CD14-positive monocyte (primary cell): Measurements from ENCODE around the gene KXD1. TPM values are rescaled to one million over a fixed set of nuclear protein-coding genes. Genes with fewer than 3 reads are reported as not detected.

Source experiments
- DNase-seq, 3 donors: peaks; one replicate each; pipeline ENCODE4 v3.0.0-alpha.2; 2011 to 2022
- H2AFZ ChIP-seq: 2 replicates; pipeline ENCODE4 v1.6.0; 2012; ENCODE audit warnings: mild to moderate bottlenecking, low read depth, low read length, inconsistent platforms; ENCODE audit not compliant: insufficient read depth, poor library complexity, severe bottlenecking
- H3K27ac ChIP-seq, 2 donors: 1 replicate in 1 of 2; 2 replicates in 1 of 2; pipeline ENCODE4 v1.5.1; 2012 to 2013; ENCODE audit warnings: low read length in 2 of 2, control low read depth in 1 of 2, inconsistent platforms in 1 of 2, low read depth in 1 of 2, mild to moderate bottlenecking in 1 of 2
- H3K27me3 ChIP-seq, 2 donors: one replicate each; pipeline versions ENCODE4 v1.6.0 to v1.6.1; 2011 to 2013; ENCODE audit warnings: low read length in 2 of 2; ENCODE audit not compliant: control insufficient read depth in 2 of 2, insufficient read depth in 2 of 2
- H3K36me3 ChIP-seq, 2 donors: replicated peaks in 1 of 2; 1 replicate in 1 of 2; 2 replicates in 1 of 2; pipeline versions ENCODE4 v1.5.1 to v1.6.1; 2012 to 2013; ENCODE audit warnings: low read length in 2 of 2, control low read depth in 1 of 2, inconsistent platforms in 1 of 2, mild to moderate bottlenecking in 1 of 2; ENCODE audit not compliant: insufficient read depth in 2 of 2, control insufficient read depth in 1 of 2
- H3K4me1 ChIP-seq, 2 donors: 1 replicate in 1 of 2; 2 replicates in 1 of 2; pipeline versions ENCODE4 v1.5.1 to v1.6.1; 2012 to 2013; ENCODE audit warnings: low read length in 2 of 2, control low read depth in 1 of 2, inconsistent platforms in 1 of 2, mild to moderate bottlenecking in 1 of 2, moderate library complexity in 1 of 2; ENCODE audit not compliant: insufficient read depth in 2 of 2, control insufficient read depth in 1 of 2
- H3K4me2 ChIP-seq: replicated peaks from 2 replicates; pipeline ENCODE3; 2012; ENCODE audit warnings: low read length, moderate library complexity, mild to moderate bottlenecking; ENCODE audit not compliant: poor library complexity, severe bottlenecking; ENCODE audit errors: extremely low read depth
- H3K4me3 ChIP-seq, 3 experiments: fragments of 200-600 bp in 1 of 3; sonication (generic) in 1 of 3; replicated peaks in 1 of 3; 1 replicate in 2 of 3; 2 replicates in 1 of 3; pipeline ENCODE4 v1.5.1; 2011 to 2013; ENCODE audit warnings: low read length in 3 of 3, mild to moderate bottlenecking in 3 of 3, control low read depth in 2 of 3, low read depth in 2 of 3, inconsistent platforms in 1 of 3, moderate library complexity in 1 of 3
- H3K79me2 ChIP-seq: 2 replicates; pipeline ENCODE4 v1.6.0; 2012; ENCODE audit warnings: mild to moderate bottlenecking, control low read depth, inconsistent platforms, low read length, moderate library complexity; ENCODE audit not compliant: insufficient read depth
- H3K9ac ChIP-seq: 2 replicates; pipeline ENCODE4 v1.6.0; 2017; ENCODE audit warnings: low read length, mild to moderate bottlenecking; ENCODE audit not compliant: insufficient read depth, poor library complexity, severe bottlenecking
- H3K9me3 ChIP-seq, 2 donors: replicated peaks in 1 of 2; 1 replicate in 1 of 2; 2 replicates in 1 of 2; pipeline versions ENCODE4 v1.5.1 to v1.6.1; 2012 to 2013; ENCODE audit warnings: low read length in 2 of 2, control low read depth in 1 of 2; ENCODE audit not compliant: control insufficient read depth in 1 of 2, insufficient read depth in 1 of 2
- H4K20me1 ChIP-seq: 2 replicates; pipeline ENCODE4 v1.6.0; 2012; ENCODE audit warnings: mild to moderate bottlenecking, low read length, control low read depth, moderate library complexity; ENCODE audit not compliant: insufficient read depth
- H3K27ac Mint-ChIP-seq, 7 donors: one replicate each; pipeline ENCODE4 v1.8.0; 2020; ENCODE audit warnings: mild to moderate bottlenecking in 7 of 7, mixed read lengths in 7 of 7, moderate library complexity in 6 of 7, inconsistent platforms in 2 of 7
- H3K27me3 Mint-ChIP-seq, 3 donors: one replicate each; pipeline ENCODE4 v1.8.0; 2021 to 2022; ENCODE audit warnings: low read depth in 3 of 3, mild to moderate bottlenecking in 3 of 3, mixed read lengths in 3 of 3, moderate library complexity in 3 of 3, inconsistent platforms in 1 of 3
- H3K36me3 Mint-ChIP-seq, 2 donors: one replicate each; pipeline ENCODE4 v1.8.0; 2020; ENCODE audit warnings: mixed read lengths in 2 of 2, inconsistent platforms in 1 of 2, mild to moderate bottlenecking in 1 of 2
- H3K4me1 Mint-ChIP-seq: one replicate; pipeline ENCODE4 v1.8.0; 2020; ENCODE audit warnings: mild to moderate bottlenecking, mixed read lengths
- H3K4me3 Mint-ChIP-seq, 2 donors: one replicate each; pipeline ENCODE4 v1.8.0; 2020; ENCODE audit warnings: mild to moderate bottlenecking in 2 of 2, mixed read lengths in 2 of 2, moderate library complexity in 1 of 2
- H3K9me3 Mint-ChIP-seq, 7 donors: one replicate each; pipeline ENCODE4 v1.8.0; 2020 to 2022; ENCODE audit warnings: mixed read lengths in 7 of 7, mild to moderate bottlenecking in 6 of 7, moderate library complexity in 6 of 7, inconsistent platforms in 2 of 7
- WGBS: methylation state at CpG from one replicate; pipeline ENCODE4 v1.1.5; 2013; ENCODE audit warnings: missing lambda C conversion rate; ENCODE audit not compliant: insufficient coverage; 5-methylcytosine and 5-hydroxymethylcytosine counted together
- intact Hi-C, 2 donors: fragments of 100-400 bp; cut with micrococcal nuclease; formaldehyde crosslinking; loops; one replicate each; pipeline versions ENCODE4 v1.15.0 to v1.15.1; 2023
- polyA plus RNA-seq, 3 donors: library from polyadenylated mRNA; depleted of rRNA in 1 of 3; unstranded in 2 of 3; stranded (reverse) in 1 of 3; fragments of 300-500 nt in 2 of 3; fragments of >200 nt in 1 of 3; fragmentation: Illumina TruSeq in 2 of 3; gene quantifications; 1 replicate in 2 of 3; 2 replicates in 1 of 3; pipeline ENCODE4 v1.2.3, GENCODE V29; 2012 to 2021
- TF ChIP-seq, protein P1 (sequence below): fragments of 200-600 bp; IDR thresholded peaks from one replicate; pipeline ENCODE4 v1.8.0; 2022; ENCODE audit warnings: antibody characterized with exemption, mild to moderate bottlenecking

The KXD1 gene
- polyA plus RNA-seq, 3 donors: 74.4 to 194 (median 87.9) TPM

DNA sequence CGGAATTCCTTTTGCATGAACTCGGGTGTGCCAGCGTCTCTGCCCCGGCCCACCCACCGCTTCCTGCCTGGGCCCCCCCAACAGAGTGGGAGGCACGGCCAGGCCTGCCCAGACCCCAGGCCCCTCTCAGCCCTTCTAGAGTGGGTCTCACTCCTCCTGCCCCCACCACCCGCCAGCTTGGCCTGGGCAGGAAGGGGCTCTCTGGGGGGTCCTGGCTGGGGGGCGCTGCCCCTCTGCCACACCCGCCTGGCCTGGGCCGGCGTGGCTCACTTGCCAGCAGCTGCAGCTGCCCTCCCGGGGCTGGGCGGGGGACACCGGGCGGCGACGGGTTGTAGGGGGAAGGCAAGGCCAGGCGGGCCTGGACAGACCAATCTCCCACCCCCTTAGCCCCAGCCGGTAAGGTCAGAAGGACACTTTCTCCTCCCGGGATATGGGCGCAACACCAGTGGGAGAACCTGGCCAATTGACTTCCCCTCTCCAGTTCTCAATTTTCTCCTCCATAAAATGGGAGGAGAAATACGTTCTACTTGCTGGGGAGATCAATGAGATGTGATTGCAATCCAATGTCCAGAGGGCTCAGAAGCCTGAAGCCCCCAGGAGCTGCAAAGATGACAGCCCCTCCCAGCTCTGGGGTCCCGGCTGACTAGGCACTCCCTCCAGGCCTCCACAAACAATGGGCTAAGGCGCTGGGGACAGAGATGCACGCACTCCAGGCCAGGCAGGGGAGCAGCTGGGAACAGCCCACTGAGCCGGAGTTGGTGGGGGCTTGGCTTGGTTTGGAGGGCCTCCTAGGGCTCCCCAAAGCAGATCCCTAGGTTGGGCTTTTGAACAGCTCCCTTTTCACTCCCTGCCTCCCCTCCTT is 46.5 kb downstream of the KXD1 start:
- 14% methylated on average over 20 of the region's 26 CpGs for WGBS
- peaks cover 0 to 27% (median 7%) of the 10 kb centered on the region in 7 donors for H3K9me3 Mint-ChIP-seq

DNA sequence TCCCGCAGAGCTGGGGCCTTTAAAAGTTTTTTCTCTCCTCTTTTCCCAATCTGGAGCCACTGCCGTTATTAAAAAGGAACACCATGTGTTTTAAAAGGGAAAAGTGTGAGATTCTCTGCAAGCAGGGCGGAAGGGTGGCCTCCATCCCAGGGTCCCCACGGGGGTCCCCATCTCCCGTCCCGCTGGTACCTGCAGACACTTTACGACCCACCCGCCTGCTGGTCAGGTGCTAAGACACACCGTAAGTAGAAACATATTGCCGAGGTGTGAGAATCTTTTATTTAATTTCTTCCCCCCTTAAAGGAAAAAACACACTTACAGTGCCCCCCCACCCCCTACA is 47.1 kb downstream of the KXD1 start:
- H3K36me3 ChIP-seq: no peaks in the 10 kb centered on the region
- peak overlapping the region in 1 of 2 donors; percentile 88 for H3K4me3 Mint-ChIP-seq
- WGBS: no CpG with 5 or more reads among the region's 10 CpGs

More for the DNA sequence above, 46.5 kb downstream of the KXD1 start:
- Histone ChIP-seq H3K36me3 (no peaks in the 10 kb centered on the region), H3K4me1 (no peaks in the 10 kb centered on the region), H3K27ac (no peak overlapping the region), H3K9me3 (peaks cover 0 to 30% of the 10 kb centered on the region in 2 donors), H2AFZ (no peak overlapping the region), H3K9ac (no peak overlapping the region), H3K4me3 (no peak overlapping the region), H3K27me3 (peaks cover 54 to 72% of the 10 kb centered on the region in 2 donors), H3K79me2 (no peaks in the 10 kb centered on the region), H4K20me1 (no peaks in the 10 kb centered on the region), H3K4me2 (no peak overlapping the region)
- H3K4me1 Mint-ChIP-seq: peaks cover 2% of the 10 kb centered on the region
- peak overlapping the region in 1 of 2 donors; percentile 46 for H3K4me3 Mint-ChIP-seq
- peaks cover 0 to 6% of the 10 kb centered on the region in 2 donors for H3K36me3 Mint-ChIP-seq
- intact Hi-C loops: no loop called here
- TF ChIP-seq, protein P1, sequence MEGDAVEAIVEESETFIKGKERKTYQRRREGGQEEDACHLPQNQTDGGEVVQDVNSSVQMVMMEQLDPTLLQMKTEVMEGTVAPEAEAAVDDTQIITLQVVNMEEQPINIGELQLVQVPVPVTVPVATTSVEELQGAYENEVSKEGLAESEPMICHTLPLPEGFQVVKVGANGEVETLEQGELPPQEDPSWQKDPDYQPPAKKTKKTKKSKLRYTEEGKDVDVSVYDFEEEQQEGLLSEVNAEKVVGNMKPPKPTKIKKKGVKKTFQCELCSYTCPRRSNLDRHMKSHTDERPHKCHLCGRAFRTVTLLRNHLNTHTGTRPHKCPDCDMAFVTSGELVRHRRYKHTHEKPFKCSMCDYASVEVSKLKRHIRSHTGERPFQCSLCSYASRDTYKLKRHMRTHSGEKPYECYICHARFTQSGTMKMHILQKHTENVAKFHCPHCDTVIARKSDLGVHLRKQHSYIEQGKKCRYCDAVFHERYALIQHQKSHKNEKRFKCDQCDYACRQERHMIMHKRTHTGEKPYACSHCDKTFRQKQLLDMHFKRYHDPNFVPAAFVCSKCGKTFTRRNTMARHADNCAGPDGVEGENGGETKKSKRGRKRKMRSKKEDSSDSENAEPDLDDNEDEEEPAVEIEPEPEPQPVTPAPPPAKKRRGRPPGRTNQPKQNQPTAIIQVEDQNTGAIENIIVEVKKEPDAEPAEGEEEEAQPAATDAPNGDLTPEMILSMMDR: no peak
- H3K27ac Mint-ChIP-seq: no peak overlapping the region
- no peak for DNase-seq
- H3K27me3 Mint-ChIP-seq: peaks cover 76 to 91% (median 78%) of the 10 kb centered on the region in 3 donors

More for the DNA sequence above, 47.1 kb downstream of the KXD1 start:
- Mint-ChIP-seq H3K27ac (no peak overlapping the region), H3K9me3 (peaks cover 0 to 27% (median 8%) of the 10 kb centered on the region in 7 donors), H3K36me3 (peaks cover 0 to 6% of the 10 kb centered on the region in 2 donors), H3K27me3 (peaks cover 79 to 92% (median 80%) of the 10 kb centered on the region in 3 donors), H3K4me1 (peaks cover 2% of the 10 kb centered on the region)
- Histone ChIP-seq H3K4me3 (no peak overlapping the region), H4K20me1 (no peaks in the 10 kb centered on the region), H2AFZ (no peak overlapping the region), H3K9ac (no peak overlapping the region), H3K9me3 (peaks cover 0 to 33% of the 10 kb centered on the region in 2 donors), H3K4me2 (no peak overlapping the region), H3K27me3 (peaks cover 60 to 78% of the 10 kb centered on the region in 2 donors), H3K4me1 (no peaks in the 10 kb centered on the region), H3K27ac (no peak overlapping the region), H3K79me2 (no peaks in the 10 kb centered on the region)
- DNase-seq: no peak
- TF ChIP-seq, protein P1: no peak
- intact Hi-C loops: no loop called here
